COLO668 (cell line): Measurements from ENCODE around the gene MAD2L2.

Source experiments
- DNase-seq: peaks from one replicate; lab custom pipeline; 2025; ENCODE audit not compliant: unreplicated experiment; lab: John Stamatoyannopoulos, UW

The MAD2L2 gene

GRCh38 chr1:11681071-11681771 lies at the start of gene MAD2L2:
Gene MAD2L2, minus strand, starts transcription at chr1:11681148. Its CDS starts 547 bp downstream, at chr1:11680601.
- peak; percentile 94 for DNase-seq

GRCh38 chr1:11730429-11730891 lies 49.5 kb upstream of the MAD2L2 start:
- no peak for DNase-seq

GRCh38 chr1:11729498-11730428 lies 48.8 kb upstream of the MAD2L2 start:
- DNase-seq, result no peak

GRCh38 chr1:11729155-11729497 lies 48.2 kb upstream of the MAD2L2 start:
- no peak for DNase-seq

- DNase-seq, result no peak
Observed at GRCh38 chr1:11728126-11728806, 47.3 kb upstream of the MAD2L2 start.

GRCh38 chr1:11727119-11727518 lies 46.2 kb upstream of the MAD2L2 start:
- no peak for DNase-seq

- DNase-seq, result no peak
Observed at GRCh38 chr1:11725616-11726015, 44.7 kb upstream of the MAD2L2 start.

- DNase-seq, result no peak
Observed at GRCh38 chr1:11722538-11722937, 41.6 kb upstream of the MAD2L2 start.

GRCh38 chr1:11721311-11721710 lies 40.4 kb upstream of the MAD2L2 start:
- DNase-seq, result no peak

GRCh38 chr1:11720525-11720924 lies 39.6 kb upstream of the MAD2L2 start:
- DNase-seq, result no peak

GRCh38 chr1:11720033-11720376 lies 39.1 kb upstream of the MAD2L2 start:
- DNase-seq, result no peak

GRCh38 chr1:11719313-11720032 lies 38.5 kb upstream of the MAD2L2 start:
- DNase-seq, result peak; percentile 76

- no peak for DNase-seq
Observed at GRCh38 chr1:11714831-11715575, 34.1 kb upstream of the MAD2L2 start.

GRCh38 chr1:11713095-11713494 lies 32.1 kb upstream of the MAD2L2 start:
- DNase-seq, result no peak

GRCh38 chr1:11712285-11712684 lies 31.3 kb upstream of the MAD2L2 start:
- no peak for DNase-seq

- DNase-seq, result no peak
Observed at GRCh38 chr1:11711490-11711889, 30.5 kb upstream of the MAD2L2 start.

- no peak for DNase-seq
Observed at GRCh38 chr1:11708554-11709350, 27.8 kb upstream of the MAD2L2 start.

- peak; percentile 39 for DNase-seq
Observed at GRCh38 chr1:11707621-11708276, 26.8 kb upstream of the MAD2L2 start.

- DNase-seq, result no peak
Observed at GRCh38 chr1:11706292-11706691, 25.3 kb upstream of the MAD2L2 start.
